ENCODE measurements around the gene UST. TPM values are rescaled to one million over a fixed set of nuclear protein-coding genes. Genes with fewer than 3 reads are reported as not detected.

Gene UST
- polyA plus RNA-seq, 1 donor (not counting 4 experiments of a cell fraction or from before 2014, with no cell fraction given): 6.1 TPM

DNA sequence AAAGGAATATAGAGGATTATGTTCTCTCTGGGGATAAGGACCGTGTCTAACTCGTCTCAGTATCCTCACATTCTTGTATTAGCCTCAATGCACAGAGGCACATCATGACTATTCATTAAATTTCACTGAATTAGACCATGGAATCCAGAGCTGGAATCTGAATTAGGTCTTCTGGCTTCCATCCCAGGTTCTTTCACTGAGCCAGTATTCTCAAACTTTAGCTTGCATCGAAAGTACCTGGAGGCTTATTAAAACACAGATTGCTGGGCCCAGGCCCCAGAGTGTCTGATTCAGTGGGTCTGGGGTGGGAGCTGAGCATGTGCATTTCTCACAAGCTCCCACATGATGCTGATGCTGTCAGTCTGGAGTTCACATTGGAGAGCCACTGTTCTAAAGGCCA lies 142.0 kb downstream of the UST start:
- Histone ChIP-seq H3K4me1 (ENCODE audit: control insufficient read depth, extremely low read depth, insufficient read depth, low read length) (peaks cover 33% of the 10 kb centered on the region), H3K9me3 (ENCODE audit: control insufficient read depth, low read depth, low read length) (no peaks in the 10 kb centered on the region), H3K4me3 (ENCODE audit: control insufficient read depth in 2 of 3, extremely low read depth in 1 of 3, insufficient read depth in 2 of 3, low read depth in 1 of 3, low read length in 3 of 3) (no peak overlapping the region), H3K9ac (ENCODE audit: control insufficient read depth, extremely low read depth, insufficient read depth, low read length) (no peak overlapping the region), H3K27ac (ENCODE audit: control insufficient read depth, insufficient read depth, low read length) (no peak overlapping the region), H3K79me2 (ENCODE audit: control insufficient read depth, insufficient read depth, low read length) (no peaks in the 10 kb centered on the region), H3K9me1 (ENCODE audit: control insufficient read depth, extremely low read depth, insufficient read depth, low read length) (no peaks in the 10 kb centered on the region), H3K27me3 (ENCODE audit: control insufficient read depth, extremely low read depth, insufficient read depth, low read length) (no peaks in the 10 kb centered on the region), H3K36me3 (ENCODE audit: control insufficient read depth in 2 of 2, extremely low read depth in 1 of 2, insufficient read depth in 2 of 2, low read length in 2 of 2) (no peaks in the 10 kb centered on the region), H3K4me2 (ENCODE audit: control insufficient read depth, extremely low read depth, insufficient read depth, low read depth, low read length) (no peak overlapping the region), H4K20me1 (ENCODE audit: control insufficient read depth, extremely low read depth, insufficient read depth, low read length) (no peaks in the 10 kb centered on the region), H2AFZ (ENCODE audit: control insufficient read depth, low read length) (no peak overlapping the region)
- TF ChIP-seq, protein P1, sequence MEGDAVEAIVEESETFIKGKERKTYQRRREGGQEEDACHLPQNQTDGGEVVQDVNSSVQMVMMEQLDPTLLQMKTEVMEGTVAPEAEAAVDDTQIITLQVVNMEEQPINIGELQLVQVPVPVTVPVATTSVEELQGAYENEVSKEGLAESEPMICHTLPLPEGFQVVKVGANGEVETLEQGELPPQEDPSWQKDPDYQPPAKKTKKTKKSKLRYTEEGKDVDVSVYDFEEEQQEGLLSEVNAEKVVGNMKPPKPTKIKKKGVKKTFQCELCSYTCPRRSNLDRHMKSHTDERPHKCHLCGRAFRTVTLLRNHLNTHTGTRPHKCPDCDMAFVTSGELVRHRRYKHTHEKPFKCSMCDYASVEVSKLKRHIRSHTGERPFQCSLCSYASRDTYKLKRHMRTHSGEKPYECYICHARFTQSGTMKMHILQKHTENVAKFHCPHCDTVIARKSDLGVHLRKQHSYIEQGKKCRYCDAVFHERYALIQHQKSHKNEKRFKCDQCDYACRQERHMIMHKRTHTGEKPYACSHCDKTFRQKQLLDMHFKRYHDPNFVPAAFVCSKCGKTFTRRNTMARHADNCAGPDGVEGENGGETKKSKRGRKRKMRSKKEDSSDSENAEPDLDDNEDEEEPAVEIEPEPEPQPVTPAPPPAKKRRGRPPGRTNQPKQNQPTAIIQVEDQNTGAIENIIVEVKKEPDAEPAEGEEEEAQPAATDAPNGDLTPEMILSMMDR (optimal IDR thresholded peaks at IDR 0.05 in 1 of 3, IDR thresholded peaks at IDR 0.05 in 1 of 3, conservative IDR thresholded peaks at IDR 0.05 in 1 of 3; ENCODE audit: extremely low read depth in 1 of 3, insufficient read depth in 2 of 3, low read length in 3 of 3): no peak
- no peak for TF ChIP-seq EZH2 (IDR thresholded peaks at IDR 0.05; ENCODE audit: low read length)
- FAIRE-seq (no peak), DNase-seq (ENCODE audit: low read depth, low spot score) (no peak)
- dilution Hi-C loops (cut with MboI; ENCODE audit: extremely low pct_ligation_motif_present, low sequenced_read_pairs): no loop called here

GRCh38 chr6:148890096-148890495 lies 143.3 kb downstream of the UST start:
- dilution Hi-C loops (cut with MboI; ENCODE audit: extremely low pct_ligation_motif_present, low sequenced_read_pairs): no loop called here
- no peaks in the 10 kb centered on the region for H3K79me2 ChIP-seq (ENCODE audit: control insufficient read depth, insufficient read depth, low read length)
- no peaks in the 10 kb centered on the region for H3K27me3 ChIP-seq (ENCODE audit: control insufficient read depth, extremely low read depth, insufficient read depth, low read length)
- TF ChIP-seq, protein P1 (optimal IDR thresholded peaks at IDR 0.05 in 1 of 3, IDR thresholded peaks at IDR 0.05 in 1 of 3, conservative IDR thresholded peaks at IDR 0.05 in 1 of 3; ENCODE audit: extremely low read depth in 1 of 3, insufficient read depth in 2 of 3, low read length in 3 of 3): no peak
- no peak for TF ChIP-seq EZH2 (IDR thresholded peaks at IDR 0.05; ENCODE audit: low read length)
- no peak overlapping the region for H3K4me2 ChIP-seq (ENCODE audit: control insufficient read depth, extremely low read depth, insufficient read depth, low read depth, low read length)
- FAIRE-seq: no peak
- H3K9me1 ChIP-seq (ENCODE audit: control insufficient read depth, extremely low read depth, insufficient read depth, low read length): no peaks in the 10 kb centered on the region
- no peak overlapping the region for H3K4me3 ChIP-seq (ENCODE audit: control insufficient read depth in 2 of 3, extremely low read depth in 1 of 3, insufficient read depth in 2 of 3, low read depth in 1 of 3, low read length in 3 of 3)
- no peaks in the 10 kb centered on the region for H4K20me1 ChIP-seq (ENCODE audit: control insufficient read depth, extremely low read depth, insufficient read depth, low read length)
- no peaks in the 10 kb centered on the region for H3K9me3 ChIP-seq (ENCODE audit: control insufficient read depth, low read depth, low read length)
- H3K4me1 ChIP-seq (ENCODE audit: control insufficient read depth, extremely low read depth, insufficient read depth, low read length): peaks cover 31% of the 10 kb centered on the region
- no peak overlapping the region for H2AFZ ChIP-seq (ENCODE audit: control insufficient read depth, low read length)
- H3K27ac ChIP-seq (ENCODE audit: control insufficient read depth, insufficient read depth, low read length): no peak overlapping the region
- DNase-seq (ENCODE audit: low read depth, low spot score): no peak
- no peaks in the 10 kb centered on the region for H3K36me3 ChIP-seq (ENCODE audit: control insufficient read depth in 2 of 2, extremely low read depth in 1 of 2, insufficient read depth in 2 of 2, low read length in 2 of 2)
- no peak overlapping the region for H3K9ac ChIP-seq (ENCODE audit: control insufficient read depth, extremely low read depth, insufficient read depth, low read length)
